ENCODE results near the gene PLA2G15.

PLA2G15 gene

DNA sequence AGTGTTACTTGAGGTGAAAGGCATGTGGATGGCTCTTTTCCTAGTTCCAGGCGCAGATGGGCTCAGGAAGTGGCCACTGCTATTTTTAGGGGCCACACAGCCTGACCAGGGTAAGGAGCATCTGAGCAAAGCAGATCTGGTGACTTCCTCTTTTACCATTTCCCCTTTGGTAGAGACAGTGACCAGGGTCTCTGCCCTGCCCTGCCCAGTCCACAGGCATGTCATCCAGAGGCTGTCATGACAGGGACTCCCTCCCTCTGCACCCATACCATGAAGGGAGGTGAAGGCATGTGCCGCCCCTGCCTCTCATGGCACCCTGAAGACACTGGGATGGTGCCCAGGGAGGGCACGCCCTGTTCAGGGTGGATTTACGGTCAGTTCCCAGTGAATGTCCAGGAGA is 2.2 kb downstream of the PLA2G15 start:
- Histone ChIP-seq H3K36me3 (ENCODE audit: low read length) (no peaks in the 10 kb centered on the region), H3K27me3 (ENCODE audit: low read length) (no peaks in the 10 kb centered on the region), H3K9me3 (ENCODE audit: insufficient read depth, low read length) (no peaks in the 10 kb centered on the region), H3K27ac (ENCODE audit: low read depth, low read length) (peak overlapping the region; percentile 20; the same call in 1 of the 2 replicates), H3K9me2 (replicated peaks; ENCODE audit: insufficient read depth, low read length) (no peaks in the 10 kb centered on the region), H4K20me1 (ENCODE audit: low read depth, low read length) (no peaks in the 10 kb centered on the region), H3K9ac (ENCODE audit: low read length) (0 out of 2 replicates have a peak overlapping the region, but pooled peaks have one; percentile 70), H2AFZ (ENCODE audit: low read depth, low read length, severe bottlenecking) (no peak overlapping the region), H3K4me3 (ENCODE audit: insufficient read depth, low read length, poor library complexity, severe bottlenecking) (no peak overlapping the region), H3K4me2 (ENCODE audit: low read depth, low read length, poor library complexity, severe bottlenecking) (peak overlapping the region; percentile 69), H3K79me2 (ENCODE audit: insufficient read depth, low read length) (peaks cover 18% of the 10 kb centered on the region; the same call in 1 of the 2 replicates), H3F3A (ENCODE audit: insufficient read depth) (peaks cover 17% of the 10 kb centered on the region)
- TF ChIP-seq EZH2phosphoT487 (conservative IDR thresholded peaks at IDR 0.05; ENCODE audit: low read length), result no peak
- TF ChIP-seq, protein P1, sequence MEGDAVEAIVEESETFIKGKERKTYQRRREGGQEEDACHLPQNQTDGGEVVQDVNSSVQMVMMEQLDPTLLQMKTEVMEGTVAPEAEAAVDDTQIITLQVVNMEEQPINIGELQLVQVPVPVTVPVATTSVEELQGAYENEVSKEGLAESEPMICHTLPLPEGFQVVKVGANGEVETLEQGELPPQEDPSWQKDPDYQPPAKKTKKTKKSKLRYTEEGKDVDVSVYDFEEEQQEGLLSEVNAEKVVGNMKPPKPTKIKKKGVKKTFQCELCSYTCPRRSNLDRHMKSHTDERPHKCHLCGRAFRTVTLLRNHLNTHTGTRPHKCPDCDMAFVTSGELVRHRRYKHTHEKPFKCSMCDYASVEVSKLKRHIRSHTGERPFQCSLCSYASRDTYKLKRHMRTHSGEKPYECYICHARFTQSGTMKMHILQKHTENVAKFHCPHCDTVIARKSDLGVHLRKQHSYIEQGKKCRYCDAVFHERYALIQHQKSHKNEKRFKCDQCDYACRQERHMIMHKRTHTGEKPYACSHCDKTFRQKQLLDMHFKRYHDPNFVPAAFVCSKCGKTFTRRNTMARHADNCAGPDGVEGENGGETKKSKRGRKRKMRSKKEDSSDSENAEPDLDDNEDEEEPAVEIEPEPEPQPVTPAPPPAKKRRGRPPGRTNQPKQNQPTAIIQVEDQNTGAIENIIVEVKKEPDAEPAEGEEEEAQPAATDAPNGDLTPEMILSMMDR (IDR thresholded peaks at IDR 0.05; ENCODE audit: insufficient read depth, low read length, poor library complexity, severe bottlenecking), result no peak

DNA sequence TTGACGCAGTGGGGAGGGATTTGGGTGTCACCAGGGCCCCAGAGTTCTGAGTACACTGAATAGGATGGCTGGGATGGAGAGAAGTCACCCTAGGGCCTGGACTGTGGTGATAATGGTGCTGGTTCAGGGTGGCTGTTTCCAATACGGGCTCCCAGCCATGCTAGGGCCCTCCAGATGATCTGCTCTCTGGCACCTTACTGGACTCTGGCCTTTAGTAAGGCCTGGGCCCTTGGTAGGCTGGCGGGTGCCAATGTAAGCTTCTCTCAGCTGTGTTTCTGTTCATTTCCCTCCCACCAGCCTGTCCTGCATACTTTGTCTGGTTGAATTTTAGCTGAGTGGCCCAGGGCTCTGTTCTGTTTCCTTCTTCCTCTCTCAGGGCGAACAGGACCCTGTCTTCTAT is 2.8 kb downstream of the PLA2G15 start:
- Histone ChIP-seq H3K4me2 (ENCODE audit: low read depth, low read length, poor library complexity, severe bottlenecking) (no peak overlapping the region), H3K9me3 (ENCODE audit: insufficient read depth, low read length) (no peaks in the 10 kb centered on the region), H2AFZ (ENCODE audit: low read depth, low read length, severe bottlenecking) (no peak overlapping the region), H3K27me3 (ENCODE audit: low read length) (no peaks in the 10 kb centered on the region), H3K4me3 (ENCODE audit: insufficient read depth, low read length, poor library complexity, severe bottlenecking) (no peak overlapping the region), H3K9ac (ENCODE audit: low read length) (no peak overlapping the region), H3K36me3 (ENCODE audit: low read length) (no peaks in the 10 kb centered on the region), H4K20me1 (ENCODE audit: low read depth, low read length) (no peaks in the 10 kb centered on the region), H3K27ac (ENCODE audit: low read depth, low read length) (peak overlapping the region; percentile 20; the same call in 1 of the 2 replicates), H3K79me2 (ENCODE audit: insufficient read depth, low read length) (peaks cover 18% of the 10 kb centered on the region; the same call in 1 of the 2 replicates), H3K9me2 (replicated peaks; ENCODE audit: insufficient read depth, low read length) (no peaks in the 10 kb centered on the region), H3F3A (ENCODE audit: insufficient read depth) (peaks cover 22% of the 10 kb centered on the region)
- TF ChIP-seq, protein P1 (IDR thresholded peaks at IDR 0.05; ENCODE audit: insufficient read depth, low read length, poor library complexity, severe bottlenecking), result no peak
- no peak for TF ChIP-seq EZH2phosphoT487 (conservative IDR thresholded peaks at IDR 0.05; ENCODE audit: low read length)

DNA sequence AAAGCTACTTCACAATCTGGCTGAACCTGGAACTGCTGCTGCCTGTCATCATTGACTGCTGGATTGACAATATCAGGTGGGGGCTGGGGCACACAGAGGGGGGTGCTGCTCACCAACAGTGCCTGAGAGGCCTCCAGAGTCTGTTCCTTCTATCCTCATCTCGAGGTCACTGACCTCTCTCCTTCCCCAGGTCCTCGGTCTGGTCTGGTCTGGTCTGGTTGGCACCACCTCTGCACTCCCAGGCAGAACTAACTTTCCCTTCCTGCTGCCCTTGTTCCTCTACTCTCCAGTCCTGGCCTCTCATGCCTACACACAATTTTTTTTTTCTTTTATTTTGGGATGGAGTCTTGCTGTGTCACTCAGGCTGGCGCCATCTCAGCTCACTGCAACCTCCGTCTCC is 4.2 kb downstream of the PLA2G15 start:
- H3K9me3 ChIP-seq (ENCODE audit: insufficient read depth, low read length), result no peaks in the 10 kb centered on the region
- no peak overlapping the region for H2AFZ ChIP-seq (ENCODE audit: low read depth, low read length, severe bottlenecking)
- H4K20me1 ChIP-seq (ENCODE audit: low read depth, low read length), result no peaks in the 10 kb centered on the region
- no peaks in the 10 kb centered on the region for H3K27me3 ChIP-seq (ENCODE audit: low read length)
- peaks cover 18% of the 10 kb centered on the region; the same call in 1 of the 2 replicates for H3K79me2 ChIP-seq (ENCODE audit: insufficient read depth, low read length)
- H3K4me3 ChIP-seq (ENCODE audit: insufficient read depth, low read length, poor library complexity, severe bottlenecking), result no peak overlapping the region
- H3K9ac ChIP-seq (ENCODE audit: low read length), result no peak overlapping the region
- TF ChIP-seq, protein P1 (IDR thresholded peaks at IDR 0.05; ENCODE audit: insufficient read depth, low read length, poor library complexity, severe bottlenecking), result no peak
- TF ChIP-seq EZH2phosphoT487 (conservative IDR thresholded peaks at IDR 0.05; ENCODE audit: low read length), result no peak
- no peak overlapping the region for H3K4me2 ChIP-seq (ENCODE audit: low read depth, low read length, poor library complexity, severe bottlenecking)
- H3F3A ChIP-seq (ENCODE audit: insufficient read depth), result peaks cover 22% of the 10 kb centered on the region
- H3K9me2 ChIP-seq (replicated peaks; ENCODE audit: insufficient read depth, low read length), result no peaks in the 10 kb centered on the region
- H3K36me3 ChIP-seq (ENCODE audit: low read length), result no peaks in the 10 kb centered on the region
- H3K27ac ChIP-seq (ENCODE audit: low read depth, low read length), result no peak overlapping the region
